K562 (cell line): ENCODE data around the gene INO80E. TPM values are rescaled to one million over a fixed set of nuclear protein-coding genes. Genes with fewer than 3 reads are reported as not detected.
A peak's percentile ranks its signal among the peaks of the same experiment; 100 is the strongest.

Experiments
- ATAC-seq: fragments of 200-7000 bp; cut with Tn5 transposase; 3 replicates; pipeline ENCODE4 v1.9.1; 2020; ENCODE audit warnings: moderate library complexity
- BruUV-seq: library from RNA; stranded (reverse); fragments of 400-500 nt; replicated peaks from 2 replicates; lab custom pipeline; 2021; lab: Mats Ljungman, UMichigan
- CTCF ChIA-PET: fragments of 300-600 bp; formaldehyde crosslinking; extraction: SDS; loops from one replicate; lab custom pipeline; 2021; ENCODE audit warnings: low intra/inter-chr PET ratio; lab: Yijun Ruan, JAX
- POLR2A ChIA-PET: fragments of 300-600, 350-650 bp; sonication (Branson Sonifier 250); formaldehyde crosslinking; extraction: SDS; loops from one replicate; lab custom pipeline; 2021; ENCODE audit warnings: antibody characterized with exemption, inconsistent platforms; lab: Yijun Ruan, JAX
- DNase-seq, 4 experiments: peaks; one replicate each; pipeline versions ENCODE4 v3.0.0 to v3.0.0-alpha.2; 2011 to 2018; ENCODE audit warnings: low spot score in 3 of 4, mixed read lengths in 3 of 4; ENCODE audit errors: extremely low read depth in 1 of 4
- FAIRE-seq: peaks from 2 replicates; lab custom pipeline; 2011; peaks lifted over from hg19 to GRCh38; lab: Jason Lieb, UNC
- H2AFZ ChIP-seq: 2 replicates; pipeline ENCODE4 v1.6.0; 2011; ENCODE audit warnings: low read depth, low read length, control low read depth, inconsistent platforms
- H3K27ac ChIP-seq: fragments of 200-600 bp; 3 replicates; pipeline ENCODE4 v1.8.0; 2011; ENCODE audit warnings: low read depth, mild to moderate bottlenecking, control low read depth, inconsistent platforms, low read length, moderate library complexity, mixed read lengths; ENCODE audit errors: extremely low read depth
- H3K27me3 ChIP-seq, 2 experiments: fragments of 300-600 bp in 1 of 2; 2 replicates in 1 of 2; 3 replicates in 1 of 2; pipeline versions ENCODE4 v1.6.0 to v1.8.0; 2011; ENCODE audit warnings: inconsistent platforms in 2 of 2, low read length in 2 of 2, mild to moderate bottlenecking in 1 of 2, mixed read lengths in 1 of 2, moderate library complexity in 1 of 2; ENCODE audit not compliant: control insufficient read depth in 2 of 2, insufficient read depth in 2 of 2
- H3K36me3 ChIP-seq: fragments of 300-600 bp; 3 replicates; pipeline ENCODE4 v1.8.0; 2011; ENCODE audit warnings: mild to moderate bottlenecking, low read length, inconsistent platforms; ENCODE audit not compliant: control insufficient read depth, insufficient read depth
- H3K4me1 ChIP-seq, 2 experiments: fragments of 200-600 bp in 1 of 2; replicated peaks in 1 of 2; 2 replicates in 1 of 2; 3 replicates in 1 of 2; pipeline versions ENCODE4 v1.5.1 to v1.8.0; 2011; ENCODE audit warnings: inconsistent platforms in 2 of 2, low read length in 2 of 2, mild to moderate bottlenecking in 1 of 2, mixed read lengths in 1 of 2, moderate library complexity in 1 of 2; ENCODE audit not compliant: control insufficient read depth in 2 of 2, insufficient read depth in 2 of 2
- H3K4me2 ChIP-seq: 2 replicates; pipeline ENCODE4 v1.6.1; 2011; ENCODE audit warnings: low read length, control low read depth, inconsistent platforms, mixed read lengths; ENCODE audit not compliant: insufficient read depth
- H3K4me3 ChIP-seq: fragments of 200-600 bp; sonication (generic), shearing (Covaris generic); 2 replicates; pipeline ENCODE4 v1.5.1; 2016; ENCODE audit warnings: control low read depth, inconsistent platforms
- H3K79me2 ChIP-seq: fragments of 200-600 bp; 3 replicates; pipeline ENCODE4 v1.8.0; 2011; ENCODE audit warnings: low read length, inconsistent platforms; ENCODE audit not compliant: control insufficient read depth, insufficient read depth
- H3K9ac ChIP-seq, 2 experiments: 2 replicates each; pipeline versions ENCODE4 v1.6.0 to v1.6.1; 2011; ENCODE audit warnings: low read depth in 2 of 2, low read length in 2 of 2, control low read depth in 1 of 2, inconsistent platforms in 1 of 2, mild to moderate bottlenecking in 1 of 2, mixed read lengths in 1 of 2; ENCODE audit not compliant: insufficient read depth in 1 of 2
- H3K9me1 ChIP-seq: one replicate; pipeline ENCODE4 v1.6.0; 2011; ENCODE audit warnings: inconsistent platforms, mild to moderate bottlenecking, low read length, moderate library complexity; ENCODE audit not compliant: control insufficient read depth, insufficient read depth
- H3K9me3 ChIP-seq: replicated peaks from 2 replicates; pipeline ENCODE4 v1.5.1; 2011; ENCODE audit warnings: low read depth, low read length, inconsistent platforms; ENCODE audit not compliant: control insufficient read depth, insufficient read depth
- H4K20me1 ChIP-seq: replicated peaks from 2 replicates; pipeline ENCODE4 v1.6.1; 2011; ENCODE audit warnings: low read length, inconsistent platforms, mixed read lengths; ENCODE audit not compliant: control insufficient read depth, insufficient read depth
- BRCA1 ChIP-seq, 2 experiments: fragments of 450-650 bp in 1 of 2; sonication (generic) in 1 of 2; formaldehyde crosslinking in 1 of 2; IDR thresholded peaks; 2 replicates each; pipeline versions ENCODE4 v1.5.0 to v1.6.1; 2017 to 2020; ENCODE audit warnings: mild to moderate bottlenecking in 1 of 2, missing genetic modification reagents in 1 of 2
- BRD9 ChIP-seq: fragments of 450-650 bp; IDR thresholded peaks from 2 replicates; pipeline ENCODE4 v1.6.1; 2018; ENCODE audit warnings: low read depth; ENCODE audit not compliant: partially characterized antibody
- MAZ ChIP-seq, 2 experiments: fragments of 450-650 bp in 1 of 2; sonication (generic) in 1 of 2; formaldehyde crosslinking; IDR thresholded peaks in 1 of 2; conservative IDR thresholded peaks in 1 of 2; 2 replicates each; pipeline versions ENCODE4 v1.4.0 to v1.5.0; 2020; ENCODE audit warnings: mild to moderate bottlenecking in 1 of 2, missing genetic modification reagents in 1 of 2
- MCM5 ChIP-seq: fragments of 450-650 bp; IDR thresholded peaks from 2 replicates; pipeline ENCODE4 v1.6.1; 2016; ENCODE audit warnings: low read depth
- PBX2 ChIP-seq, 2 experiments: IDR thresholded peaks in 1 of 2; conservative IDR thresholded peaks in 1 of 2; 2 replicates each; pipeline ENCODE4 v1.6.1; 2016; ENCODE audit warnings: low read depth in 2 of 2, mild to moderate bottlenecking in 1 of 2, missing compliant biosample characterization in 1 of 2, missing genetic modification characterization in 1 of 2, moderate library complexity in 1 of 2
- POU5F1 ChIP-seq: fragments of 150-350 bp; IDR thresholded peaks from 2 replicates; pipeline ENCODE4 v1.6.1; 2014; ENCODE audit warnings: borderline replicate concordance, low read length, low read depth, mild to moderate bottlenecking; ENCODE audit not compliant: partially characterized antibody
- PRMT5 ChIP-seq: sonication (generic); formaldehyde crosslinking; IDR thresholded peaks from 2 replicates; pipeline ENCODE4 v1.5.0; 2020; ENCODE audit warnings: missing genetic modification reagents
- PTBP1 ChIP-seq: fragments of 200-400 bp; formaldehyde crosslinking; IDR thresholded peaks from 2 replicates; pipeline ENCODE4 v1.6.1; 2017; ENCODE audit warnings: low read depth, low read length
- TBL1XR1 ChIP-seq, 2 experiments: IDR thresholded peaks; 2 replicates each; pipeline ENCODE4 v1.6.1; 2012; ENCODE audit warnings: improper control_type of control experiment in 2 of 2, low read length in 2 of 2, mild to moderate bottlenecking in 1 of 2
- ZKSCAN3 ChIP-seq: fragments of 250-450 bp; sonication (Bioruptor Pico); IDR thresholded peaks from 2 replicates; pipeline ENCODE4 v1.4.0; 2020
- ZNF324 ChIP-seq: fragments of 250-450 bp; sonication (Bioruptor Pico); IDR thresholded peaks from 2 replicates; pipeline ENCODE4 v1.4.0; 2020; ENCODE audit warnings: mild to moderate bottlenecking
- ZNF445 ChIP-seq: fragments of 250-450 bp; sonication (Bioruptor Pico); IDR thresholded peaks from 2 replicates; pipeline ENCODE4 v1.4.0; 2020; ENCODE audit warnings: low read depth, mild to moderate bottlenecking, moderate library complexity
- ZNF592 ChIP-seq: fragments of 450-650 bp; IDR thresholded peaks from 2 replicates; pipeline ENCODE4 v1.6.1; 2017; ENCODE audit warnings: antibody characterized with exemption, mild to moderate bottlenecking
- WGBS: fragments of 100-300 bp; shearing (Covaris generic); methylation state at CpG from one replicate; pipeline ENCODE4 v1.1.6; 2016; ENCODE audit warnings: low coverage, mixed read lengths; ENCODE audit not compliant: insufficient coverage; ENCODE audit errors: missing lambda C conversion rate; 5-methylcytosine and 5-hydroxymethylcytosine counted together
- in situ Hi-C: fragments of 300-500 bp; cut with MboI; formaldehyde crosslinking; loops from 4 replicates; pipeline ENCODE4 v1.15.0; 2018; ENCODE audit warnings: inconsistent platforms, mixed read lengths
- intact Hi-C: fragments of 100-400 bp; cut with micrococcal nuclease; formaldehyde crosslinking; loops from 2 replicates; pipeline ENCODE4 v1.14.2; 2022
- polyA plus RNA-seq, 8 experiments: library from polyadenylated mRNA; depleted of rRNA in 4 of 8; stranded (reverse) in 5 of 8; unstranded in 3 of 8; fragments of >200 nt; fragmentation: Nextera tagmentation in 2 of 8; fragmentation: Illumina TruSeq in 1 of 8; extraction: Ambion mirVana in 2 of 8; extraction: Trizol in 1 of 8; gene quantifications; 2 replicates each; pipeline versions ENCODE4 v1.2.1 to v1.2.3, GENCODE V29; 2011 to 2014; ENCODE audit warnings: inconsistent platforms in 1 of 8, missing spikeins in 1 of 8
- total RNA-seq, 7 experiments: library from RNA; depleted of rRNA in 6 of 7; stranded (reverse); fragments of >200 nt in 6 of 7; fragmentation: Illumina TruSeq in 2 of 7; extraction: Trizol in 2 of 7; gene quantifications; 2 replicates each; pipeline versions ENCODE4 v1.2.1 to v1.2.3, GENCODE V29; 2011 to 2021; ENCODE audit warnings: low replicate concordance in 1 of 7

Gene INO80E
- total and polyA plus RNA-seq, 9 of the 15 experiments (the other 6 are each of a cell fraction or from before 2014, with no cell fraction given) = 0.31 to 102 (median 49.3) TPM

GRCh38 chr16:29995911-29996765 lies at the start of gene INO80E (continued):
- TF ChIP-seq PBX2 (CRISPR knock-in tag; IDR thresholded peaks at IDR 0.05; ENCODE audit: low read depth) (no peak), PBX2 (tag; conservative IDR thresholded peaks at IDR 0.05; ENCODE audit: low read depth) (no peak), BRCA1 (IDR thresholded peaks at IDR 0.05) (no peak), BRCA1 (CRISPR knock-in tag; IDR thresholded peaks at IDR 0.05) (no peak)

GRCh38 chr16:29947897-29948296 lies 48.1 kb upstream of the INO80E start:
- H3K9me3 ChIP-seq = peaks cover 9% of the 10 kb centered on the region
- no peaks in the 10 kb centered on the region for H3K9me1 ChIP-seq
- no peak overlapping the region for H3K4me2 ChIP-seq
- no peaks in the 10 kb centered on the region for H3K36me3 ChIP-seq
- peaks cover 5% of the 10 kb centered on the region; the same call in 1 of the 2 replicates for H4K20me1 ChIP-seq
- H3K27ac ChIP-seq = no peak overlapping the region
- no peak overlapping the region for H3K4me3 ChIP-seq
- DNase-seq (no peak), ATAC-seq (no peak), FAIRE-seq (no peak)
- peaks cover 16 to 26% of the 10 kb centered on the region in 2 experiments for H3K4me1 ChIP-seq
- no TSS peak for BruUV-seq
- H3K9ac ChIP-seq = no peak overlapping the region
- intact Hi-C loops (no loop called here), in situ Hi-C loops (no loop called here)
- CTCF ChIA-PET = no interaction called here
- no peak overlapping the region for H2AFZ ChIP-seq
- 40% methylated on average over 2 of the region's 2 CpGs for WGBS
- no peaks in the 10 kb centered on the region for H3K79me2 ChIP-seq
- POLR2A ChIA-PET = no interaction called here
- H3K27me3 ChIP-seq = no peaks in the 10 kb centered on the region
- TF ChIP-seq POU5F1 (no peak), ZNF324 (CRISPR knock-in tag) (peak; percentile 81), ZNF592 (no peak), TBL1XR1 (IDR thresholded peaks at IDR 0.05; ENCODE audit: low read length in 2 of 2) (no peak), ZNF445 (no peak), BRD9 (no peak), MAZ (CRISPR knock-in tag; conservative IDR thresholded peaks at IDR 0.05 in 1 of 2, IDR thresholded peaks at IDR 0.05 in 1 of 2) (no peak), MCM5 (no peak), ZKSCAN3 (CRISPR knock-in tag) (no peak), PTBP1 (no peak), PRMT5 (CRISPR knock-in tag) (no peak)
